HUES48 (cell line): ENCODE data around the gene PLEKHO1.
"Not testable (repeated sequence)": the region's sequence is repeated elsewhere in the genome, so short reads cannot be mapped to it uniquely, and the experiment has no call there.

ENCODE experiments used
- H3K27ac ChIP-seq: one replicate; pipeline ENCODE4 v1.7.0; 2013; ENCODE audit warnings: low read depth, low read length, inconsistent platforms
- H3K27me3 ChIP-seq: 2 replicates; pipeline ENCODE4 v1.6.1; 2013; ENCODE audit warnings: mild to moderate bottlenecking, low read length; ENCODE audit not compliant: control insufficient read depth, insufficient read depth
- H3K36me3 ChIP-seq: 2 replicates; pipeline ENCODE4 v1.6.1; 2013; ENCODE audit warnings: low read length; ENCODE audit not compliant: control insufficient read depth, insufficient read depth
- H3K4me1 ChIP-seq: 2 replicates; pipeline ENCODE4 v1.6.1; 2013; ENCODE audit warnings: mild to moderate bottlenecking, low read length; ENCODE audit not compliant: control insufficient read depth, insufficient read depth
- H3K4me3 ChIP-seq: 2 replicates; pipeline ENCODE4 v1.5.1; 2013; ENCODE audit warnings: mild to moderate bottlenecking, low read depth, low read length
- H3K9ac ChIP-seq: 2 replicates; pipeline ENCODE4 v1.6.1; 2013; ENCODE audit warnings: mild to moderate bottlenecking, low read depth, low read length, moderate library complexity
- H3K9me3 ChIP-seq: 2 replicates; pipeline ENCODE4 v1.6.1; 2013; ENCODE audit warnings: low read length; ENCODE audit not compliant: control insufficient read depth, insufficient read depth

Gene PLEKHO1

GRCh38 chr1:150178548-150178947 is 28.8 kb downstream of the PLEKHO1 start:
- Histone ChIP-seq H3K27ac (no peak overlapping the region), H3K27me3 (no peaks in the 10 kb centered on the region), H3K9ac (no peak overlapping the region), H3K4me3 (no peak overlapping the region), H3K9me3 (no peaks in the 10 kb centered on the region), H3K4me1 (no peaks in the 10 kb centered on the region), H3K36me3 (no peaks in the 10 kb centered on the region)

- no peak overlapping the region for H3K4me3 ChIP-seq
- no peak overlapping the region for H3K27ac ChIP-seq
- H3K4me1 ChIP-seq, result no peaks in the 10 kb centered on the region
- no peaks in the 10 kb centered on the region for H3K9me3 ChIP-seq
- no peaks in the 10 kb centered on the region for H3K27me3 ChIP-seq
- no peak overlapping the region for H3K9ac ChIP-seq
- H3K36me3 ChIP-seq, result no peaks in the 10 kb centered on the region
Measured at GRCh38 chr1:150179867-150180266, 30.2 kb downstream of the PLEKHO1 start.

- Histone ChIP-seq H3K4me3 (no peak overlapping the region), H3K27ac (no peak overlapping the region), H3K9ac (no peak overlapping the region)
Measured at GRCh38 chr1:150180474-150180873, 30.8 kb downstream of the PLEKHO1 start.

GRCh38 chr1:150182247-150182646 is 32.5 kb downstream of the PLEKHO1 start:
- H3K36me3 ChIP-seq, result no peaks in the 10 kb centered on the region
- no peak overlapping the region for H3K27ac ChIP-seq
- no peaks in the 10 kb centered on the region for H3K27me3 ChIP-seq
- no peak overlapping the region for H3K4me3 ChIP-seq
- H3K4me1 ChIP-seq, result no peaks in the 10 kb centered on the region
- no peaks in the 10 kb centered on the region for H3K9me3 ChIP-seq
- no peak overlapping the region for H3K9ac ChIP-seq

More at GRCh38 chr1:150180474-150180873, 30.8 kb downstream of the PLEKHO1 start:
- Histone ChIP-seq H3K4me1 (no peaks in the 10 kb centered on the region), H3K27me3 (no peaks in the 10 kb centered on the region), H3K36me3 (no peaks in the 10 kb centered on the region), H3K9me3 (no peaks in the 10 kb centered on the region)

GRCh38 chr1:150183061-150183460 is 33.3 kb downstream of the PLEKHO1 start:
- H3K4me3 ChIP-seq, result no peak overlapping the region

GRCh38 chr1:150185481-150185880 is 35.8 kb downstream of the PLEKHO1 start:
- Histone ChIP-seq H3K9me3 (no peaks in the 10 kb centered on the region), H3K36me3 (no peaks in the 10 kb centered on the region), H3K27me3 (no peaks in the 10 kb centered on the region), H3K27ac (no peak overlapping the region), H3K9ac (no peak overlapping the region), H3K4me1 (no peaks in the 10 kb centered on the region), H3K4me3 (no peak overlapping the region)

More at GRCh38 chr1:150183061-150183460, 33.3 kb downstream of the PLEKHO1 start:
- Histone ChIP-seq H3K27me3 (no peaks in the 10 kb centered on the region), H3K4me1 (no peaks in the 10 kb centered on the region), H3K9me3 (no peaks in the 10 kb centered on the region), H3K9ac (no peak overlapping the region), H3K36me3 (no peaks in the 10 kb centered on the region), H3K27ac (no peak overlapping the region)

- H3K27me3 ChIP-seq, H3K36me3 ChIP-seq, H3K4me3 ChIP-seq, H3K9me3 ChIP-seq, H3K27ac ChIP-seq, H3K4me1 ChIP-seq, H3K9ac ChIP-seq: not testable (repeated sequence)
Measured at GRCh38 chr1:150186438-150186788, 36.7 kb downstream of the PLEKHO1 start.

- no peak overlapping the region for H3K27ac ChIP-seq
- H3K4me3 ChIP-seq, result no peak overlapping the region
- H3K36me3 ChIP-seq, result no peaks in the 10 kb centered on the region
- H3K4me1 ChIP-seq, result no peaks in the 10 kb centered on the region
- no peak overlapping the region for H3K9ac ChIP-seq
- H3K9me3 ChIP-seq, result no peaks in the 10 kb centered on the region
- H3K27me3 ChIP-seq, result no peaks in the 10 kb centered on the region
Measured at GRCh38 chr1:150186789-150187559, 37.3 kb downstream of the PLEKHO1 start.

GRCh38 chr1:150187560-150187931 is 37.8 kb downstream of the PLEKHO1 start:
- Histone ChIP-seq H3K9ac (no peak overlapping the region), H3K9me3 (no peaks in the 10 kb centered on the region), H3K4me1 (no peaks in the 10 kb centered on the region), H3K27ac (no peak overlapping the region), H3K36me3 (no peaks in the 10 kb centered on the region), H3K4me3 (no peak overlapping the region), H3K27me3 (no peaks in the 10 kb centered on the region)

- Histone ChIP-seq H3K4me1 (no peaks in the 10 kb centered on the region), H3K9ac (no peak overlapping the region), H3K36me3 (no peaks in the 10 kb centered on the region), H3K27me3 (no peaks in the 10 kb centered on the region), H3K4me3 (no peak overlapping the region), H3K27ac (no peak overlapping the region), H3K9me3 (no peaks in the 10 kb centered on the region)
Measured at GRCh38 chr1:150192012-150192411, 42.3 kb downstream of the PLEKHO1 start.

- Histone ChIP-seq H3K36me3 (no peaks in the 10 kb centered on the region), H3K27me3 (no peaks in the 10 kb centered on the region), H3K27ac (peak overlapping the region; percentile 78), H3K9me3 (no peaks in the 10 kb centered on the region), H3K4me1 (no peaks in the 10 kb centered on the region), H3K4me3 (no peak overlapping the region), H3K9ac (no peak overlapping the region)
Measured at GRCh38 chr1:150194381-150195031, 44.8 kb downstream of the PLEKHO1 start.
